Breast epithelium (tissue), 4 donors: Measurements from ENCODE around the gene NCK2. TPM values are rescaled to one million over a fixed set of nuclear protein-coding genes. Genes with fewer than 3 reads are reported as not detected.

Source experiments
- DNase-seq, 2 donors: peaks; one replicate each; pipeline ENCODE4 v3.0.0-alpha.2; 2019; ENCODE audit warnings: low spot score in 2 of 2
- H3K27ac ChIP-seq, 2 donors: fragments of 200-600 bp; sonication (generic) in 1 of 2; one replicate each; pipeline ENCODE4 v1.5.1; 2016 to 2019; ENCODE audit warnings: mild to moderate bottlenecking in 1 of 2
- H3K27me3 ChIP-seq, 2 donors: fragments of 200-600 bp; sonication (generic) in 1 of 2; one replicate each; pipeline versions ENCODE4 v1.5.1 to v1.6.0; 2017 to 2019; ENCODE audit warnings: control low read depth in 1 of 2, mild to moderate bottlenecking in 1 of 2
- H3K36me3 ChIP-seq: fragments of 200-600 bp; one replicate; pipeline ENCODE4 v1.5.1; 2019
- H3K4me1 ChIP-seq, 2 donors: fragments of 200-600 bp; sonication (generic); one replicate each; pipeline ENCODE4 v1.5.1; 2016 to 2019; ENCODE audit warnings: control low read depth in 1 of 2
- H3K4me3 ChIP-seq, 3 donors: fragments of 200-600 bp; sonication (generic); 1 replicate in 2 of 3; 2 replicates in 1 of 3; pipeline ENCODE4 v1.5.1; 2016 to 2019; ENCODE audit warnings: mild to moderate bottlenecking in 3 of 3, moderate library complexity in 2 of 3
- H3K9me3 ChIP-seq, 2 donors: fragments of 200-600 bp; sonication (generic) in 1 of 2; one replicate each; pipeline ENCODE4 v1.5.1; 2016 to 2019; ENCODE audit warnings: control low read depth in 1 of 2
- CTCF ChIP-seq, 3 donors: fragments of 450-650 bp; IDR thresholded peaks; one replicate each; pipeline ENCODE4 v1.5.1; 2016 to 2017; ENCODE audit warnings: antibody characterized with exemption in 3 of 3, mild to moderate bottlenecking in 3 of 3, moderate library complexity in 3 of 3
- POLR2A ChIP-seq: fragments of 450-650 bp; IDR thresholded peaks from one replicate; pipeline ENCODE4 v1.6.1; 2016; ENCODE audit warnings: antibody characterized with exemption, mild to moderate bottlenecking, moderate library complexity
- POLR2AphosphoS5 ChIP-seq, 3 donors: sonication (generic); formaldehyde crosslinking; IDR thresholded peaks; one replicate each; pipeline ENCODE4 v1.6.1; 2017; ENCODE audit warnings: antibody characterized with exemption in 3 of 3
- intact Hi-C: fragments of 100-400 bp; cut with DNase I; formaldehyde crosslinking; loops from one replicate; pipeline ENCODE4 v1.15.1; 2023; ENCODE audit warnings: low total_unique reads
- total RNA-seq, 3 donors: library from RNA; depleted of rRNA; stranded (reverse); fragments of >200 nt; gene quantifications; one replicate each; pipeline ENCODE4 v1.1.0, GENCODE V29; 2016

The NCK2 gene
- total RNA-seq, 3 donors from 2014 or later, result 42.0 to 54.3 (median 46.9) TPM

DNA sequence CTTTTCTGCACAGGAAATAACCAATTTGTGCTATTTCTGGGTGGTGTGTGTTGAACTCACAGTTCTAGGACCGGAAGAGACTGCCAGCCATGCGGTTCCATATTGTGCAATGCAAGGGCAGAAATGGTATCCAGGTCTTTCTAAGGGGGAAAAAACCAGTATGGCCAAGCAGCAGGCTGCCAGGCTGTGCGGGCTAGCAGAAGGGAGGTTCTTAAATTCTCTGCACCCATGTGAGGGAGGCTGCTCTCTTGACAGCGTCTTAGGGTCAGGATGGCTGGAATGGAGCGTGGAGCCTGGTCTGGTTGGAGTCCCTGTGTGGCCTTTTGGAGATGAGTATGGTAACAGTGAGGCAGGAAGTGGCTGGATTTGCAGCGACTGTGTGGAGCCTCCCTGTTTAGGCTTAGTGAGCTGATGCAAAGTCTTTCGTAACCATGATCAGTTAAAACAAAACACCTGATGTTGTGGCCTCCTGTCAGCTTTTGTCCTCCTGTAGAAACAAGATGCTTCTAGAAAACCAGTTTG, 52.6 kb downstream of the NCK2 start:
- no peak for TF ChIP-seq CTCF (IDR thresholded peaks at IDR 0.05)
- no peak for TF ChIP-seq POLR2A
- TF ChIP-seq POLR2AphosphoS5 (IDR thresholded peaks at IDR 0.05), result no peak
- peak overlapping the region; percentile 59 to 62 for H3K27ac ChIP-seq
- DNase-seq, result peak in 1 of 2 donors; percentile 30

GRCh38 chr2:105798595-105798994, 53.9 kb downstream of the NCK2 start:
- no peak for DNase-seq
- Histone ChIP-seq H3K4me1 (peaks cover 0 to 11% of the 10 kb centered on the region in 2 donors), H3K36me3 (no peaks in the 10 kb centered on the region), H3K27ac (peak overlapping the region in 1 of 2 donors; percentile 59), H3K9me3 (no peaks in the 10 kb centered on the region), H3K4me3 (no peak overlapping the region), H3K27me3 (no peaks in the 10 kb centered on the region)
- intact Hi-C loops, result no loop called here
- TF ChIP-seq CTCF (IDR thresholded peaks at IDR 0.05) (no peak), POLR2A (no peak), POLR2AphosphoS5 (IDR thresholded peaks at IDR 0.05) (no peak)

More for the DNA sequence above, 52.6 kb downstream of the NCK2 start:
- Histone ChIP-seq H3K4me3 (no peak overlapping the region), H3K36me3 (no peaks in the 10 kb centered on the region), H3K4me1 (peaks cover 0 to 9% of the 10 kb centered on the region in 2 donors), H3K9me3 (no peaks in the 10 kb centered on the region), H3K27me3 (no peaks in the 10 kb centered on the region)
- intact Hi-C loops, result no loop called here

GRCh38 chr2:105800036-105800713, 55.5 kb downstream of the NCK2 start:
- peaks cover 0 to 15% of the 10 kb centered on the region in 2 donors for H3K4me1 ChIP-seq
- DNase-seq, result no peak
- H3K27ac ChIP-seq, result peak overlapping the region; percentile 35 to 45
- no peaks in the 10 kb centered on the region for H3K36me3 ChIP-seq
- H3K27me3 ChIP-seq, result no peaks in the 10 kb centered on the region
- intact Hi-C loops, result no loop called here
- H3K9me3 ChIP-seq, result no peaks in the 10 kb centered on the region
- no peak for TF ChIP-seq POLR2AphosphoS5 (IDR thresholded peaks at IDR 0.05)
- no peak for TF ChIP-seq POLR2A
- TF ChIP-seq CTCF (IDR thresholded peaks at IDR 0.05), result no peak
- H3K4me3 ChIP-seq, result no peak overlapping the region

DNA sequence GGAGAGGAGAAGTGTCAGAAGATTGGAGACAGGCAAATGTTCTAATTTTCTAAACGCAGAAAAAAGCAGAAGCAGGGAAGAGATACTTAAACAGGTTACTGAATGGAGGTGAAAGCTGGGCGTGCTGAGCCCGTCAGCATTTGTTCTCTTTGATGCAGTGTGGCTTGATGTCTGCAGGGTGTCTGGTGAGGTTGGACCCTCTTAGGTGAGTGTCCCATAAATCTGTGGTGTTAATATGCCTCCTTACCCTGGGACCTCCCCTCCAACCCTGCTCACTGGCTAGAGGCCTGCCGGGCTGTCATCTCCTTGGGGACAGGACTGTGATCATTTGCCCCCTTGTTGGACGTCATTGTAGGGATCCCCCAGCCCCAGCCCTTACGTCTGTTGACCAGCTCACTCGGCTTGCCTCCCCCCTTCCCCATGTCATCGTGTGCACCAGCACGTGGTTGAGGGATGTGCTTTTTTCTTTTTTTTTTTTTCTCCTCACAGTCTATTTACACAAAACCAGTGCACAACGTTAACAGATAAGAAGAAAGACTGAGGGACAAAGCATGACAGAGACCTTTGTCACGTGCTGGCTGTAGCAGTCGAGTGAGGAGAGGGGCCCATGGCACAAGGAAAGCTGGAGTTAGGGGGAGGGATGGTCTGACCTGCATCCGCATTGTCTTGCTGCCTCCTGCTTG, 56.4 kb downstream of the NCK2 start:
- no peak for DNase-seq
- intact Hi-C loops, result no loop called here
- Histone ChIP-seq H3K4me1 (peaks cover 0 to 15% of the 10 kb centered on the region in 2 donors), H3K27ac (peak overlapping the region; percentile 8 to 45), H3K36me3 (no peaks in the 10 kb centered on the region), H3K9me3 (no peaks in the 10 kb centered on the region), H3K27me3 (no peaks in the 10 kb centered on the region), H3K4me3 (no peak overlapping the region)
- TF ChIP-seq POLR2AphosphoS5 (IDR thresholded peaks at IDR 0.05), result no peak
- TF ChIP-seq CTCF (IDR thresholded peaks at IDR 0.05), result no peak
- TF ChIP-seq POLR2A, result no peak

GRCh38 chr2:105801961-105802360, 57.2 kb downstream of the NCK2 start:
- H3K4me3 ChIP-seq, result no peak overlapping the region
- no peaks in the 10 kb centered on the region for H3K27me3 ChIP-seq
- no peak for TF ChIP-seq POLR2A
- TF ChIP-seq POLR2AphosphoS5 (IDR thresholded peaks at IDR 0.05), result no peak
- TF ChIP-seq CTCF (IDR thresholded peaks at IDR 0.05), result no peak
- H3K9me3 ChIP-seq, result no peaks in the 10 kb centered on the region
- peaks cover 0 to 9% of the 10 kb centered on the region in 2 donors for H3K4me1 ChIP-seq
- intact Hi-C loops, result no loop called here
- no peak for DNase-seq
- no peak overlapping the region for H3K27ac ChIP-seq
- H3K36me3 ChIP-seq, result no peaks in the 10 kb centered on the region
